B cell (primary cell): ENCODE results near the gene ALS2CL.

ENCODE experiments used
- EZH2 ChIP-seq: IDR thresholded peaks from 2 replicates; pipeline ENCODE4 v1.6.1; 2012; ENCODE audit warnings: borderline replicate concordance, low read depth, mild to moderate bottlenecking, moderate library complexity, low read length; ENCODE audit not compliant: insufficient read depth, poor library complexity, severe bottlenecking
- TF ChIP-seq, protein P1 (sequence below): fragments of 200-600 bp; IDR thresholded peaks from one replicate; pipeline ENCODE4 v1.8.0; 2022; ENCODE audit warnings: antibody characterized with exemption, mild to moderate bottlenecking

DNA sequence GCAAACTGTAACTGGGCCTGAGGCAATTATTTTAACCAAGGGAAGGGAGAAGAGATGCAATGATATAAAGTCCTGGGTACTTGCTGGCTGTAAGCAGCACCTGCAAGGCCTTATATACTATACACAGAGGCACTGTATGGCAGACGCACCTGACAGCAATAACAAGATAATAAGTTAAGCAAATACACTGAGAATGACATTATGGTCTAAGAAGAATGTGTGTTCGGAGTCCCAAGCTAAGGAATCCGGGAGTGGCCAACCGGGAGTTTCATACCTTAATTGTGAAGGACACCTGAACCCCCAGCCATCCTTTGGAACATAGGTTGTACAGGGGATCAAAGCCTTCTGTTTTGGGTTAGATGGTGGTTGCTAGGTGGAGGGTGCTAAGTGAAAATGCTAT lies 67.4 kb downstream of the ALS2CL start:
- TF ChIP-seq, protein P1, sequence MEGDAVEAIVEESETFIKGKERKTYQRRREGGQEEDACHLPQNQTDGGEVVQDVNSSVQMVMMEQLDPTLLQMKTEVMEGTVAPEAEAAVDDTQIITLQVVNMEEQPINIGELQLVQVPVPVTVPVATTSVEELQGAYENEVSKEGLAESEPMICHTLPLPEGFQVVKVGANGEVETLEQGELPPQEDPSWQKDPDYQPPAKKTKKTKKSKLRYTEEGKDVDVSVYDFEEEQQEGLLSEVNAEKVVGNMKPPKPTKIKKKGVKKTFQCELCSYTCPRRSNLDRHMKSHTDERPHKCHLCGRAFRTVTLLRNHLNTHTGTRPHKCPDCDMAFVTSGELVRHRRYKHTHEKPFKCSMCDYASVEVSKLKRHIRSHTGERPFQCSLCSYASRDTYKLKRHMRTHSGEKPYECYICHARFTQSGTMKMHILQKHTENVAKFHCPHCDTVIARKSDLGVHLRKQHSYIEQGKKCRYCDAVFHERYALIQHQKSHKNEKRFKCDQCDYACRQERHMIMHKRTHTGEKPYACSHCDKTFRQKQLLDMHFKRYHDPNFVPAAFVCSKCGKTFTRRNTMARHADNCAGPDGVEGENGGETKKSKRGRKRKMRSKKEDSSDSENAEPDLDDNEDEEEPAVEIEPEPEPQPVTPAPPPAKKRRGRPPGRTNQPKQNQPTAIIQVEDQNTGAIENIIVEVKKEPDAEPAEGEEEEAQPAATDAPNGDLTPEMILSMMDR = no peak
- TF ChIP-seq EZH2 = no peak
